GM15510 (cell line): ENCODE data around the gene LRRC40.

Source experiments
- POLR2A ChIP-seq: IDR thresholded peaks from 3 replicates; pipeline ENCODE4 v1.6.1; 2011; ENCODE audit warnings: borderline replicate concordance; ENCODE audit not compliant: insufficient read length; ENCODE audit errors: extremely low read depth

LRRC40 gene

DNA sequence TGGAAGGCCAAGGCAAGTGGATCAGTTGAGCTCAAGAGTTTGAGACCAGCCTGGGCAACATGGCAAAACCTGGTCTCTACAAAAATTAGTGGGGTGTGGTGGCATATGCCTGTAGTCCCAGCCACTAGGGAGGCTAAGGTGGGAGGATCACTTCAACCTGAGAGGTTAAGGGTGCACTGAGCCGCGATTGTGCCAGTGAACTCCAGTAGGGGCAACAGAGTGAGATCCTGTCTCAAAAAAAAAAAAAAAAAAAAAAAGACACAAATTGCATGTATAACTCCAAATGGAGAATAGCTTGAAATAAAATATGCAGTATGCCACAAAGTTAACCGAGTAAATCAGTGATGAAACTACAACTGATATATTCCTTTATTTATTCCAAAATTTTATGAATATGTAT lies 51.6 kb downstream of the LRRC40 start:
- no peak for TF ChIP-seq POLR2A

DNA sequence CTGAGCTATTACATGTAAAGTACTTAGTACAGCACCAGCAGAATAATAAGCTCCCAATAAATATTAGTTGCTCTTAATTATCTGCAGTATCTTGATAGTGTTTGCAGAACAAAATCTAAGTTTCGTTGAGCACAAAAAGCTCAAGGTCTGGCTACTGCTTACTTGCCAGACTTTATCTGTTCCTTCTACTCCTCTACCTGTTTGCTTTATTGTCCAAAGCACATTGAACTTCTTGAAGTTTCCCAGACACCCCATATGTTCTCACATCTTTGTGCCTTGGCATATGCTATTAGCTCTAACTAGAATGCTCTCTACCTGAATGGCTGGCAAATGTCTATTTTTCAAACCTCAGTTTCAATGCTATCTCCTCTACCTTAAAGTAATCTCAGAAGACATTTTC lies 54.9 kb downstream of the LRRC40 start:
- TF ChIP-seq POLR2A = no peak

DNA sequence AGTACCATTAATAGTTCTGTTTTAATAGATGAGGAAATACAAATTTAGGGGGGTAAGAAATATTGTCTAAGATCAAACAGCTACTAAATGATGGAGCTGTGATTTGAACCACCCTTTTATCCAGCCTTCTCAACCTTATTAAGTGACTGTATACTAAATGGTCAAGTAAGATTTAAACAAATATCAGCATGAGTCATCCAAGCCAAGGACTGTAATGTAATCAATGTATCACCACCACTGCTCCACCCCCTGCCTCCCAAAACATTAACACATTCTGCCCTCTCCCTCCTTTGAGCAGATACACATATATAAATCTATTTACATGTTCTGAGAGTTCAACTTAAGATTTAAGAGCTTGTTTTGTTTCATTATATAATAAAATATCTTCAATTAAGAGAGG lies 58.9 kb downstream of the LRRC40 start:
- TF ChIP-seq POLR2A = no peak

DNA sequence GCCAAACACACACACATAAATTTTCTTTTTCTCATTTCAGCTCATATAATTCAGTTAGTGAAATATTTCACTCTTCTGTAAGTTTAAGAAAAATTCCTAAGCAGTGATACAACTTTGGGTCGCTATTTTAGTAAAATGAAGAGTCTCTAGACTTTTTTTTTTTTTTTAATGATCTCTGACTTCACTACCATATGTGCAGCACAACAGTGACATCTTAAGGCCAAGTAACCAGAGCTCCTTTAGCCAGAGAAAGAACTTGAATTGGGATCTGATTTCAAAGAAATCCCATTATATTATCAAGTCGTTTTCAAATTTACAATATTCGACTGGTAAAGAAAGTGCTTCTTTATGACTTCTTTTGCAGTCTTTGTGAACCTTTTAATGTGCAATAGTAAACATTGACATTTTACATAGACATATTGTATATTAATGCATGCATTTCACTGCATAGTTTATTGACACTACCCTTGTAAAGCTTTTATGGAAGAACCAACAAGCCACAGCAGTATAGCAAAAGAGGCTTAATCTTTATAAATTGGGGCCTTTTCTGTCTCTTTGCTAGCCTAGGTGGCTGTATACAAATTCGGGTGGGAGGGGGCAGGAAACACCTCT lies 62.2 kb downstream of the LRRC40 start:
- no peak for TF ChIP-seq POLR2A

DNA sequence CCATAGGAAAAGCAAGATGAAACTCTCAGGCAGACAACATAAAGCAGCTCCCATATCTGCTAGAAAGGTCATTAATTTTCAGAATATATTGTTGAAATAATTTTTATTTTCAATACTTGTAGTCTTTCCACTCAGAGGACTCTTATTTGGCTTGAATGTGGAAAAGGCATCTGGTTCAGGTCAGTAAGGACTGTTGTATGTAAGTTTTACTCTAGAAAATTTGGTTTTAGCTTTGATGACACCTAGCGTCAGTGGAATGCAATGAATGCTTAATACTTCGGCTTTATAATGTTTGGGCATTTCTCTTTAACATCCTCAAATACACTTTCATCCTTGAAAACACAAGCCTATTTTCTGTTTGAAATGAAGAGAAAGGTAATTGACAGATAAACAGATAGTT lies 63.3 kb downstream of the LRRC40 start:
- no peak for TF ChIP-seq POLR2A

DNA sequence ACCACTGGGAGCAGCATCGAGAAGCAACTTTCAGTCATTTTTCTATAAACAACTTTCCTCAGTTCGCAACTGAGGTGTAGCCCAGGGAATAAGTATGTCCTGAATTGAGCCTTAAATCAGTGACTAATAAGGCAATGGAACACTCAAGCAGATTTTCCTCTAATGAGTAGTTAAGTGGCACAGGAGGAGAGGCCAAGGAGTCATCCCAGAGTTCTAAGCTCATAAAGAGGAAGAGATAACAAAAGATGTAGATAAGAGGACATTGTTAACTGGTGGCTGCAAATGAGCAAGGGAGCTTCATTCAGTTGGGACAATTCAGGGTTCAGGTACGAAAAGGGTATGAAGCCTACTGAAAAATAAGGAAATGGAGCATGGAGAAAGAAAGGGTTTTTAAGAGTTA lies 64.5 kb downstream of the LRRC40 start:
- no peak for TF ChIP-seq POLR2A

DNA sequence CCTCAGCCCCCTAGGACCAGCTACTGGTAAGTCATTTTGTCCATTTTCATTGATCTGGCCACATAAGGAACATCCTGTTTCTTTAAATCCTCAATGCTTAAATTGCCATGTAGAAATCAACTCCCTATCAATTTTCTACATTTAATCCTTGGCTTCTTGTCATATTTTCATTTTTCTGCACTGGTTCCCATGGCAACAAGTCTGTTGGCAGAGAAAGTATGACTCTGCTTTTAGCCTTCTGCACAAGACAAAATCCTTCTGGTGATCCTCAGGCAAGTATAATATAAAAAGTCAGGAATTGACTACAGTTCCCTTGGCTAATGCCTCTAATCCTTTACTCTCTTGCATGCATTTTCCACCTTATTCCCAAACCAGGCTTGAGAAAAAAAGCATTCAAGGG lies 65.0 kb downstream of the LRRC40 start:
- TF ChIP-seq POLR2A = no peak

DNA sequence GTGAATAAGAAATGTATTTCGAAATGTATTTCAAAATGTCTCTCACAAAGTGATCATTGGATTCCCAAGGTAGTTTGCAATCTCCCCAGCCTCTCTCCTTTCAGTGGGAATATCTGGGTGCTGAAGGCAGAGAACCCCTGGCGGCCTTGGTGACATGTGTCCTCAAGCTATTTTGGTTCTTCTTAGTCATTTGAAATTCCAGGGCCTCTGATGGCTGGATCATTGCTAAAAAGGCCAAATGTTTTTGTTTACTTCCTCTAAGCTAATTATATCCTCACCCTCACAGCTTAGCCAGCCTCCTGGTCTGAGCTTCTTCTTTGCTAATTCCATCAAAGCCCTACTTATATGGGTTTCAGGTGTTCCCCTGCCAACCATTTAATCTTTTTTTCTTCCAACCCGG lies 71.2 kb downstream of the LRRC40 start:
- TF ChIP-seq POLR2A = no peak

DNA sequence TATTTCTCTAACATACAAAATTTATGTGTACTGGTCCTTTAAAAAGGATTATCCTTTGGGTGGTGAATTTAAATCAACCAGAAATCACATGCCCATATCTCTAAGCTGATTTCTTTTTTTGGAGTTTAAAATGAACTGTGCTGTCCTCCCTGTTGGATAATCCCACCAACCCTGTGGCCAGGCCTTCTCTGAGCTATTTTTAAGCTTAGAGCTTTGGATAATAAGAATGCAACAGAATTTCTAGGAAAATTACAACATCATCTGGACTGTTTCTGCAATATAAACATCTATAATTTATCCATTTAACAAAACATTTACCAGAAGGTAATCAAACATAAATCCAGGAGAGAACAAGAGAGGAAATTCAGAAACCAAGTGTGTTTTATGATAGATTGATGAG lies 88.3 kb downstream of the LRRC40 start:
- TF ChIP-seq POLR2A = no peak

DNA sequence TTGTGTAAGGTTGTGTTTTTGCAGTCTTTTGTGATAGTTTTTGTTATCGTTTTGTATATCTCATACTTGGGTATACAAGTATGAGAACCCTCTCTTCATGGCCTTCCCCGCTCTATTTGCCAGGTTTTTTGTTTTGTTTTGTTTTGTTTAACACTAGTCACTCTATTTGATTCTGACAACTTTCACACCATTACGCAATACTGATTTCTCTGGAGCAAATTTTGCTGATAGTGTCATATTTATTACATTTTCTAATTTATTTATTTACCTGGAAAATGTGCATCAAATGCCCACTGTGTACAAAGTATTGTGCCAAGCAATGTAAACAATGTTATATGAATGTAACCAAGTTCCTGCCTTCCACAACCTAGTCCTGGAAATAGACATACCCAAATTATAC lies 90.1 kb downstream of the LRRC40 start:
- TF ChIP-seq POLR2A = no peak

DNA sequence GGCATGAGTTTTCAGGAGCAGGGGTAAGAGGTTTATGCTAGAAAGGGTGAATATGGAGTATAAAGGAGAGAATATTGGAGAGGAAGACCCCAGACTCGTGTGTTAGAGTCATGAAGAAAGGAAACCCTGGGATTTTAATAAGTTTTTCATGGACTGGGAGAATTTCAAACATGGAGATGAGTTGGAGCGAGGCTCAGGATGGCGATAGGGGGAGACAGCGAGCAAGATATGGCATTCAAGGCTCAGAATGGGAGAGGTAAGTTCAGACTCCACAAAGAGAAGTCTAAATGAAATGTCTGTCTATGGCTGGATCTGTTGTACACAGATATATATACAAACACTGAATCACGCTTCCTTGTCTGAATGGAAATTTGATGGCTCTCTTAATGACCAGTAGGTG lies 92.5 kb downstream of the LRRC40 start:
- no peak for TF ChIP-seq POLR2A

DNA sequence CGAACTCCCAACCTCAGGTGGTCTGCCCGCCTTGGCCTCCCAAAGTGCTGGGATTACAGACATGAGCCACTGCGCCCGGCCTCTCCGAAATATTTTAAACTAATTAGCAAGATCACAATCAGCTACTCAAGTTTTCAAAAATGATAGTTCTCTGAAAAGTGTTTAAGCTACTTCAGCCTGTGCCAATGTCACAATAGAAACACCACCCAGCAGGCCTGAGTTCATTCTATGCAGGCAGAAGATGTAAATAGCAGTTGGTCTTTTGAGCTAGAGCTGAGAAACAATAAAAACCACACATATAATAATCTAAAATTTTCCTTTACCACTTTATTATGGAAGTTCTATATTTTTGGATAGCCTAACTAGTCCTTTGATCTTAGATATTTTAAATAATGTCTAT lies 96.1 kb downstream of the LRRC40 start:
- no peak for TF ChIP-seq POLR2A

DNA sequence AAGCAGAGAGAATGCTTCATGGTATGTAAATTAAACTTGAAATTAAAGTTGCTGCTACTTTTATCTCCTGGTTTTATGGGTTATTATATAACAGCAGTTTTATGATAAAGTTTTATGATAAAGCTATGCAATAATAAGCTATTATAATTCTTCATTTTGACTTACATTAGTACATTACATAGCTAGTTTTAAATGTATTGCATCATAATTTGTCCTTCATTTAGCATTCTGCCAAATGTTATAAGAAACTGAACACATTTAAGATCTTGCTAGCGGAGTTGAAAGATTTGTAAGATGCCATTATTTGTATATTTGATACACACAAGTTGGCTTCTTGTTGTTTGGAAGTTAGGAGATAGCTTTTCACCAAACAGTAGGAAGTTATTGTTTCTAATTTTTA lies 101.6 kb downstream of the LRRC40 start:
- TF ChIP-seq POLR2A = no peak

DNA sequence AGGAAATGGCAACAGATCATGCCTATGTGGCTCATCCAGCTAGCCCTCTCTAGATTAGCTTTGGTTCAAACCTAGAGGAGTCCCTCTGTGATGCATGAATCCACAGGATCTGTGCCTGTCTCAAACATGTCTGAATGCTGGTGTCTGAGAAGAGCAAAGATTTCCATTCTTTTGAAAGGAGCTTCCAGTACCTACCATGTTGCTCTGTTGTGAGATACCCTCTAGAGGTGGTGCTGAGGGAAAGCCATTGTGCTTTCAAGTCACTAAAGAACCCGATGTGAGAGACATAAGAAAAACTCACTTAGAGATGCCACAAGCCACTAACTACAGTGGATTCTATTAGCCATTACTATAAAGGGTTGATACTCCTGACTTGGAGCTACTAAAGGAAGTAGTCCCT lies 103.6 kb downstream of the LRRC40 start:
- TF ChIP-seq POLR2A = no peak

DNA sequence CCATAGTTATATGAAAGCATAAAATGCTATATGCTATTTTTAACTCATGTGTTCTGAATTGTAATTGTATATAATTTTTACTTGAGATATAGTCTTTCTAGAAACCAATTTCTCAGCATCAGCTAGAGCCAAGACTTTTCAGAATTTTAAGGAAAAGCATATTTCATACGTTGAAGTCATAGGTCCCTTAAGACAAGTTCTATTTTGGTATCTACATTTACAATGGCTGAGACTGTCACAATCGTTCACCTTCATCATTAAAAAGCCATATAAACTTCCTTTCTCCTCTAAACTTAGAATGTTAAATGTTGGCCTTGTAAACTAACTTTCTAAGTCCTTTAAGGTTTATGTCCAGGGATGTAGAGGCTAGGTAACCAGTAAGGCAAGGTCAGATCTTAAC lies 104.1 kb downstream of the LRRC40 start:
- no peak for TF ChIP-seq POLR2A
